HG02884 (cell line): ENCODE measurements around the gene CFAP90.
A peak's percentile ranks its signal among the peaks of the same experiment; 100 is the strongest.

Source experiments
- ATAC-seq: cut with Tn5 transposase; IDR thresholded peaks from one replicate; pipeline ENCODE4 v1.9.1; 2021; ENCODE audit warnings: mild to moderate bottlenecking, moderate library complexity; ENCODE audit not compliant: unreplicated experiment

CFAP90 gene, protein sequence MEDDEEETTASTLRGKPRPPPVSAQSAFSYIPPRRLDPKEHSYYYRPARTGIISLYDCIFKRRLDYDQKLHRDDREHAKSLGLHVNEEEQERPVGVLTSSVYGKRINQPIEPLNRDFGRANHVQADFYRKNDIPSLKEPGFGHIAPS

DNA sequence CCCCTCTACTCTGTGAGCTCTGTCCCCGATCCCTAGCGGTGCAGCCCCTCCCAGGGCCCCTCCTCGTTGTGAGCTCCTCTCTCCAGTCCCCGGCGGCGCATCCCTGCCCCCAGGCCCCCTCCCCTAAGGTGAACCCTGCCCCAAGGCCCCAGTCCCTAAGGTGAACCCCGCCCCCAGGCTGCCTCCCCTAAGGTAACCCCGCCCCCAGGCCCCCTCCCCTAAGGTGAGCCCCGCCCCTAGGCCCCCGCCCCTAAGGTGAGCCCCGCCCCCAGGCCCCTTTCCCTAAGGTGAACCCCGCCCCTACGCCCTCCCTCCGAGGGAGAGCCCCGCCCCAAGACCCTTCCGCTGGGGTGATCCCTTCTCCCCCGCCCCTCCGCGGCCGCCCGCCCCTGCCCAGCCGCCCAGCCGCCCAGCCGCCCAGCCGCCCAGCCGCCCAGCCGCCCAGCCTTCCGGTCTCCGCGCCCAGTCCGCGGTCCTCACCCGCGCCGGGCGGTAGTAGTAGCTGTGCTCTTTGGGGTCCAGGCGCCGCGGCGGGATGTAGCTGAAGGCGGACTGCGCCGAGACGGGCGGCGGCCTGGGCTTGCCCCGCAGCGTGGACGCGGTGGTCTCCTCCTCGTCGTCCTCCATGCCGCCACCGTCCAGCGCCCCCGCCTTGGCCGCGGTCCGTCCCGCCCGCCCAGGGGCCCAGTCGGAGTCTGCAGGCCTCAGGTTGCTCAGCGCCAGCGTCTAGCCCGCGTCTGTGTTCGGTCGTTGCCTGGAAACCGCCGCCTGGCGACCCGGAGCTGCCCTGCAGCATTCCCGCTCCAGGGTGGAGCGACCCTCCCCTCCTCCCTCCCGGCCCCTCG is at the start of gene CFAP90:
CFAP90 (minus strand) TSS at position 739 of the 845 bp plus-strand sequence; CDS start at position 627, 112 bp downstream.
- no peak for ATAC-seq

DNA sequence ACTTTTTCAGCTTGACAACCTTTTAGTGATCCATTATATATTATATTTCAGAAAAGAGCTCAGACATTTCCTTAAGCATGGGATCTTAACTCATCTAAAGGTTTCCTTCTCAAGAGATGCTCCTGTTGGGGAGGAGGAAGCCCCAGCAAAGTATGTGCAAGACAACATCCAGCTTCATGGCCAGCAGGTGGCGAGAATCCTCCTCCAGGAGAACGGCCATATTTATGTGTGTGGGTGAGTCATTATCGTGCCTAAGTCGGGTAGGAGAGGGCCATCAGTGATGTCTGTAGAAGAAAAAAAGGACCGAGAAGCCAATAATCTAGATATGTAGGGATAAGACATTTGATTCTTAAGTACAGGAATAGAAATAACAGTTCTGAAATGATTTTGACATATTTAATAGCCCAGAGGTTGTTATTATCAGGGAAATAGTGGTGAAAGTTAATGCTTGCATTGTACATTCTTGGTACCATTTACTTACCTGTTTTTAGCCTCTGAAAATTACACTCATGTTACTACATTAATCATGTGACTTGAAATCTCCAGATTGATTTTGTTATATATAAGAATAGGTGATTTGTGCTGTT is 46.2 kb upstream of the CFAP90 start:
- peak; percentile 68 for ATAC-seq

DNA sequence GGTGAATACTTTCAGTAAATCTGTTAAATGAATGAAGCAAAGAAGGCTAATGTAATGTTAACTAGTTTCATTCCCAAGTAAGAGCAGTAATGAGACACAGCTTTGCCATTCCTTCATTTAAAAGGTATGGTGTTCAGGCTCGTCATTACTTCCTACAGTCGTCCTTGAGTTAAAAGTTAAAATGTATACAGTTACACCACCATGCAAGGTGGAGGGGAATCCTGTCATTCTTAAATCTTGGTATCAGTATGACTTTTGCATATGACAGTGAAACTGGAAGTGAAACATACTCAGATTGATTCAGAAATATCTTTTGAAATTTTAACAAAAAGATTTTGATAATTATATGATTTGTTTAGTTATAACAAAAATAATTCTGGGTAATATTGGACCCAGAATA is 43.9 kb upstream of the CFAP90 start:
- ATAC-seq: peak; percentile 93

DNA sequence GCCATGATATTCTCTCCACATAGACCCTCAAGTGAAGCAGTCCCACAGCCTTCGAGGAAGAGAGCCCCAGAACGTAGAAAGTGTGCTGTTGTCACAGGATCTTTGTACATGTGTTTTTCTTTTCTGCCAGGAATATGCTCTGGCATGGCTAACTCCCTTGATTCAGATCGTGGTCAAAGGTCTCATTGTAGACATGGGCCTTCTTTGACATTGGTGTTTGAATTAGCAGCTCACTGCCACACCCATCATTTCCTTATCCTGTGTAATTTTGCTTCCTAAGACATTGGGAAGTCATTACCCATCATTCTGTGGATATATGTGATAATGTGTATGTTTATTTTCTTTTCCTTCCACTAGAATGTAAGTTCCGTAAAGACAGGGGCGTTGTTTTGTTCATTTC is 43.5 kb upstream of the CFAP90 start:
- no peak for ATAC-seq

DNA sequence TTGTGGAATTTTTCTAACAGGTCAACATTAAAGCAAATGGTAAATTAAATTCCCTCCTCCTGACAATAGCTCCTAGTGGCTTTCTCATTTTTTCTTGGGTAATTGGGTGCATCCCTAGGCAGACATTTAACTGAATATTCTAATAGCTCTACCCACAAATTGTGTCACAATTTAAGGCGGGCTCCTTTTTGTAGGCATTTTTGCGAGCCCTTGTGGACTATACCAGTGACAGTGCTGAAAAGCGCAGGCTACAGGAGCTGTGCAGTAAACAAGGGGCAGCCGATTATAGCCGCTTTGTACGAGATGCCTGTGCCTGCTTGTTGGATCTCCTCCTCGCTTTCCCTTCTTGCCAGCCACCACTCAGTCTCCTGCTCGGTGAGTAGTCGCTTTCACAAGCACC is 38.0 kb upstream of the CFAP90 start:
- ATAC-seq: no peak

DNA sequence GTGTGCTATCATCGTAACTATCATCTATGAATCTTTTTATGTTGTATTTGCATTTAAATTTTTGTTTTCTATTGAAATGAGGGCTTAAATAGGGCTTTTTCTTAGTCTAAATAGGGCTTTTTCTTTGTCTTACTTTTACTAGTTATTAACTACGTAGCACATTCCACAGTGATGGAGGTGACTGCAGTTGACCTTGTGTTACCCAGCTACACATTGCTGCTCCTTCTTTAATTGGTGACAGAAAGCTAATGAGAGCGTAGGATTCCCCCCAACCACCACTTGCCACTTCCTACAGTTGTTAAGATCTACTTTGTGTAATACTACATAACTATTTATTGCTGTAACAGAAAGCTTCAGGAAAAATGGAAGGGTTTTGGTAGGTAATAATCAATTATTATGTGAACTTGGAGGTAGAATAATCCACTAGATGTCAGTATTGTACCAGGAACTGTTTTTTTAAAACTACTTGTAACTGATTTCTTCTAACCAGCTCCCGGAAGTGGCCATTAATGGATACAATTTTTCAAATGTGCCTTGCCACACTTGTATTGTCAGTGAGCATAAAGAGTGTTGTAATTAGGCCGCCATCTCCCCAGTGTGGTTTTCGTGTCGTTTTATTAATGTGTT is 36.0 kb upstream of the CFAP90 start:
- ATAC-seq: no peak

DNA sequence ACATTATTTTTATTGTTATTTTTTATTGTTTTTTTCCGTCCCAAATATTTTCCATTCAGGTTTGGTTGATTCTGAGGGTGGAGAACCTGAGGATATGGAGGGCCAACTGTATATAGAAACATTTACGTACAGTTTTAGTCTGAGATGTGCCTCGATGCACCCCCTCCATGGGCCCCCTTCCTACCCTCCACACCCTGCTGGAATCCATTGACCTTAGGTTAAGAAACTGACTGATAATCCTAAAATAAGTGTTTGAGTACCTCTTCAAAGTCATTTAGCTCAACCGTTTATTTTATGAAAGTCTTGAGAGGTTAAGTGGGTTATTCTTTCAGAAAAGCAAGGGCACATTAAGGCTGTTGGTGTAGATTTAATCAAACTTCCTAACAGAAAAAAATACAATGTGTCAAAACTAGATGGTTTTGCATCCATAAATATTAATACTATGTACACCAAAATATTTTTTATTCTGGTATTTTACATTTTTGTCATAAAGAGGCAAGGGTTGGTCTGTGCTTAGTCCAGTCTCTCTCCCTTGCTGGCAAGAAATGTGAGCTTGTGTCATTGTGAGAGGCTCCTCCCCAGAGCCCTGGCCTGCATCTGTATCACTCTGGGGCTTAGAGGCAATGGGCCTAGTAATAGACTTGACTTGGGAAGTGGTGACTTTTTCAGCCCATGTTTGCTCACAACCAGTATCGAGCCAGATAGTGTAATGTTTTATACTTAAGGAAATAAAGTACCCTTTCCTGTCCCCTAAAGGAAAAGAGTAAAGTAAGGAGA is 33.7 kb upstream of the CFAP90 start:
- no peak for ATAC-seq

DNA sequence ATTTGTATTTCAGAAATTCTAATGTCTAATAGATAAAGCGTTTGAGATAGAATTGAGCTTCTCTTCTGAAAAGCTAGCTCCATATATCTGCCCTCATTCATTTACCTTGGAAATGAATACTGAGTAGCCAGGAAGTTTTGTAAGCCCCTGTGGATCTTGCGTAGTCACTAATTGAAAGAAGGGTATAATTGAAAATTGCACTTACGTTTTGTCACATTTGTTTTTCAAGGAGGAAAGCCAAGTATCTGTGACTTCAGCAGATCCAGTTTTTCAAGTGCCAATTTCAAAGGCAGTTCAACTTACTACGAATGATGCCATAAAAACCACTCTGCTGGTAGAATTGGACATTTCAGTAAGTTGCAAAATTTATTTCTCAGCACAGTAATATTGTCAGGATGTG is 32.0 kb upstream of the CFAP90 start:
- ATAC-seq: no peak

DNA sequence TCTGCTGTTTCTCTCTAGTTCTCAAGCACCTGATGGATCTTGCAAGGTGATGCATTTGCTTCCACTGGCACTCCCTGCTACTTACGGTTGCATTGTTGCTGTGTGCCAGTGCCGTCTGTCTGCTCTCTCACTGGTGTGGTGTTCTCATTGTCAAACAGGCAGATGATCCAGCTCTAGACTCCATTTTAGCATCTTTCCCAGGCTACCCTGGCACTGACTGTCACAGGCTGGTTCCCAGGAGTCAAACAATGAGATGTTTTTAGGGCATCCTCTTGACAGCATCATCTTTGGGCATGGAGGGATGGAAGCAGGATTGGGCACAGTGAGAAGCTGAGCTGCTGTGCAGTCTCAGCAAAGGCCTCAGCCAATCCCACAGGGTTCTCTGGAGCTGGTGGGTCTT is 30.9 kb upstream of the CFAP90 start:
- no peak for ATAC-seq

DNA sequence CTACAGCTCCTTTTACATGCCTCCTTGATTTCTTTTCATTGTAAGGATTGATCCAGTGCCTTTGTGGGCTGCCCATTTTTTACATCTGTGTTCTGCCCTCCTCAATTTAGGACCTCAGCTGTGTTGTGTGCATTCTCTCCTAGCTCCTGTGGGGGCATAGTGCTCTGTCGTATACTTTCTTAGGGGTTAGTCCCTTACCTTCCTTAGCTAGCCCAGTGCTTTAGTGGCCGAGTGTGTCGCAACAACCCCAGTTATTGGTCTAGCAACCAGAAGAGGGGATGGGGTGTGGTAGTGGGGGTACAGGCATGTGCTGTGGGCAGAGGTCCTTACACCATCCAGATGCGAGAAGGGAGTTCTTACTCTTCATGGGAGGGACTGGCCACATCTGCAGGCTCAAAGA is 30.2 kb upstream of the CFAP90 start:
- ATAC-seq: no peak

DNA sequence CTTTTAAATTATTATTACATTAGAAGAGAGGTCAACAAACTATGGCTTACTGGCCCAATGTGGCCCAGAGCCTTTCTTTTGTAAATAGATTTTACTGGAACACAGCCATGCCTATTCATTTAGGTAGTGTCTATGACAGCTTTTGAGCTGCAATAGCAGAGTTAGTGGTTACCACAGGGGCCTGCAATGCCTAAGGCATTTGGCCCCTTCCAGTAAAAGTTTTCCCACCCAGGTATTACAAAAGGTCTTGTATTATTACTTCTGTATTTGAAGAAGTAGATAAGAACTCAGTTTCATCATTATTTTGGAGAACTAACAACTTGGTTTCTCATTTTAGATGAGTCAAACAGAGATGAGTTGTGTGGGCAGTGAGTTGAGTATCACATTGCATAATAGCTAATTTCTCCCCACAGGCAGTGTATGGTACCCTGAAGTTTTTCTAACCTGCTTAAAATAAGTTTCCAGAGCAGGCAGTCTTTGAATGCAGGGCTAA is 27.5 kb upstream of the CFAP90 start:
- peak; percentile 98 for ATAC-seq

DNA sequence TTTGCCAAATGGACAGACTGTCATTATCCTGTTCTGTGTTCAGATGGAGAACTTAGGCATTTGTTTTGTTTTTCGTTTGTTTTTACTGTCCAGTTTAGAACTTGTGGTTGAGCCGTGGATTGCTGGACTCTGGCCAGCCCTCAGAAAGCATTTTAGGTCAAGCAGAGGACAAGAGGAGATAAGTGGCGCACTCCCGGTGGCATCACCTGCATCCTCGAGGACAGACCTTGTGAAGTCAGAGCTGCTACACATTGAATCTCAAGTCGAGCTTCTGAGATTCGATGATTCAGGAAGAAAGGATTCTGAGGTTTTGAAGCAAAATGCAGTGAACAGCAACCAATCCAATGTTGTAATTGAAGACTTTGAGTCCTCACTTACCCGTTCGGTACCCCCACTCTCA is 26.9 kb upstream of the CFAP90 start:
- no peak for ATAC-seq

DNA sequence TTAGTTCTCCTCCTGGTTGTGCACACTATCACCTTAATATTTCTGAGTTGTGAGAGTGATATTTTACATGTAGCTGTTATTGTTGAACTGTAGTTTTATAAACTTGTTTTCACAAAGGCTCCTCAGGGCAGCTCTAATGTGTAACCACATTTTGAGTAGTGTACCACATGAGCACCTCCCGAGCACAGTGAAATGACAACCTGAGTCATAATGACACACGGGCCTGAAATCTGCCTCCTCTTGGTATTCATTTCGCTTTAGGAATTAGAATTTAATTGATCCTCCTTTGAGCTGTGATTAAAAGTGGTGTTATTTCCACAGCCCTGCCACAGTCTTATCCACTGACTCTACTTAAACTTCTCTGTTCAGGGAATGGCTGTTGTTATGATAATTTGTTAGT is 25.9 kb upstream of the CFAP90 start:
- peak; percentile 22 for ATAC-seq

DNA sequence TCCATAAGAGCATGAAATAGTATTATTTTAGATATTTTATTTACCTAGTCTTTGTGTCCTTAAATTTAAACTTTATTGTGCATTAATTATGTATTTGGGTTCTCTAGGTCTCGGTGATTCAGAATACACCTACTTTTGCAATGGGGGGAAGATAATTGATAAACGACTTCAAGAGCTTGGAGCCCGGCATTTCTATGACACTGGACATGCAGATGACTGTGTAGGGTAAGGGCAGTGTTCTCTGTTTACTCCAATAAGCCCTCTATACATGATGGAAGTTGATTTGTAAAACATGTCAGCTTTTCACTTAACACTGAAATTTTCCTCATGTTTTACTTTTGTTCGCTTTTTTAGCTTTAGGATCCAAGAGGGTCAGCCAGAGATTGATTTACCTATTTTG is 24.2 kb upstream of the CFAP90 start:
- ATAC-seq: no peak

DNA sequence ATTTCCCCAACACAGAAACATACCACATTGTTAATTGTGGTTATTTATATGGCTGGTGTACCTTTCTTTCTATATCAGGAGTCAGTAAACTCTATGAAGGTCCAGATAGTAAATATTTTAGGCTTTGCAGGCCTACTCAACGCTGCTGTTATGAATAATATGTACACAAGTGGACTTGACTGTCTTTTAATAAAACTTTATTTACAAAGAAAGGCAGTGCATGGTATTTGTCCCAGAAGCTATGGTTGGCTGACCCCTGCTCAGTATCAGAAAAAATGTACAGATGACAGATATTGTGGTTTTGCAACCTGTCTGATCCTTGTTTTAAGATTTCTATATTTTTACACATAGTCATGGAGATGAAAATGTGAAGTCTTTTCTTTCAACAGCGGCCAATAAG is 23.7 kb upstream of the CFAP90 start:
- no peak for ATAC-seq

DNA sequence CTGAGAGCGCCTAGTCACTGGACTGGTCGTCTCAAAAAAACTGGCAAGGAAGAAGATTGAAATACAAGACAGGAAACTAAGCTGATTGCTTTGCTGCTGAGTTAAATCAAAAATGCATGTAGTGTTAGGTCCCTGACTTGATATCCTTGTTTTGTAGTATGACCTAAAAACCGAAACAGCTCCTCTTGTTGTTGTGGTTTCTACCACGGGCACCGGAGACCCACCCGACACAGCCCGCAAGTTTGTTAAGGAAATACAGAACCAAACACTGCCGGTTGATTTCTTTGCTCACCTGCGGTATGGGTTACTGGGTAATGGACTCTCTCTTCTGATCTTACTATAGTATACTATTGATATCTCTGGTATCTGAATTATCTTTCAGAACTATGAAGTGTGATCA is 22.3 kb upstream of the CFAP90 start:
- ATAC-seq: no peak

DNA sequence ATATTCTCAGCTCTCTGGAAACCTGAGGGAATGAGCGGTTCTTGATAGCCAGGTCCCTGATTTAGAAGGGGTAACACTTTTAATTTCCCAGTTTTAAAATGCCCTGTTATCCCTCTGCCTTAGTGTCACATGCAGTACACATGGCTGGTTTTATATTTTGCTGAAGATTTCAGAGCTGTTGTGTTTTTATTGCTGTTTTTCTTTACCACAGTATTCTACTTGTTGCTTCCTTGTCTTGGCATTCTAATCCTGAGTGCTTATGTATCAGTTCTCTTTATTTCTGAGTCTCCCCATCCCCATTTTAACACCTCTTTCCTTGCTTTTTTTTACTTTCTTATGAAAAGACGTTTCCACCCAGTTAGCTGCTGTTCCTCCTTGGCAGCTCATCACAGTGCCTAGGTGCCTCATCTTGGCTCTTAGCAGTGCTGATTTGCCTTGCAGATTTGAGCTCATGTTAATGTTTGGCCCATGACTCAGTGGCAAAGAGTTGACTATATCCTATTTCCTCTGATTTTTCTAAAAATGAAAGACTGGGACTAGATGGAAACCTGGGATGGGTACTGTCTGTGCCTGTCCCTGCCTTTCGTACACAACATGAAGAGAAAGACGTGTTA is 21.7 kb upstream of the CFAP90 start:
- ATAC-seq: no peak

DNA sequence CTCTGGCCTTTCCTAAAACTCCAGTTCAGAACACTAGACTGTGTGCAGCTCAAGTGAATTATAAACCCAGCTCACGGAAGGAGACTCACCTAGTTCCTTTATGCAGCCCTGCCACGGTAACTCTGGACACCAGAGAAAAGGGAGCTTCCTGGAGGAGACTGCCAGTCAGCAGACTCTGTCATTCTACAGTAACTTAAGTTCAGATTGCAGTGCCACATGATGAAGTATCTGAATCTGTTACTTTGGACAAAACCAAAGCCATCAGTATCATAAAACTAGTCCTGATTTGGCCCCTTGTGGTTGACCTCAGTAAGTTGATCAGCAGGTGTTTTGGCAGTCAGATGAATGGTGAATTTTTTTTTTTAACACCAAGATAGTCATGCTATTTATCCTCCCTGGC is 20.7 kb upstream of the CFAP90 start:
- ATAC-seq: no peak

DNA sequence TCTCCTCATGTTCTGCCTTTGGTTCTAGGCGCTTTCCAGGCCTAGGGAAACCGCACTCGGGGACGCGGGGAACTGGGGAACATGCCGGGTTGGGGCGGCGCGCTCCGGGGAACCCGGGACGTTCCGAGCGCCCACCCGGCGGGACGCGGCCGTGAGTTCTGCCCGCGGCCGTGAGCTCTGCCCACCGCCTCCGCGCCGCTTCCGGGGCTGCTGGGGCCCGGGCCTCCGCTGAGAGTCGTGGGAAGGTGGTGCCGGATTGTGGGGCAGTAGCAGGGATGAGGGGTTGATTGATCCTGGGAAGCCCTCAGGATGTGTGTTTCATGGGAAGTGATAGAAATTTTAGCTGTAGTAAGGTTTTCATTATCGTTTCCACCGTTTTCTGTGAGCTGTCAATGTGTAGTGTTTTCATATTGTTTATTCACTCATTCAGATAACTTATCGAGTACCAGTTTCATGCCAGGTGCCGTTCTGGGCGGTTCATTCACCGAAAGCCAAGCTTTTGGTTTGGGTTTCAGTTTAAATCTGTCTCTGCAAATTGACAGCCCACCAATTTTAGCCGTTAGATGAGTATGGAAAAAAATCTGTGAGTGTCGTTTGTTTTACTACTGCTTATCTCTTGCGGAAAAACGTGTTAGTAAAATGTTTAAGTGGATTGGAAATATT is 18.7 kb upstream of the CFAP90 start:
- ATAC-seq: peak; percentile 19
